HG03520 (cell line): ENCODE measurements around the gene PHYHIPL.

ENCODE experiments used
- ATAC-seq: cut with Tn5 transposase; IDR thresholded peaks from one replicate; pipeline ENCODE4 v1.9.1; 2021; ENCODE audit warnings: mild to moderate bottlenecking, moderate library complexity; ENCODE audit not compliant: unreplicated experiment

Gene PHYHIPL

GRCh38 chr10:59176241-59177030 is at the start of gene PHYHIPL:
Gene PHYHIPL (plus strand): TSS chr10:59176643. CDS start chr10:59176854, 211 bp downstream.
- ATAC-seq: no peak

- ATAC-seq: no peak
These were observed 49.5 kb upstream of the PHYHIPL start for GRCh38 chr10:59126991-59127390.

GRCh38 chr10:59127991-59128390 is 48.5 kb upstream of the PHYHIPL start:
- ATAC-seq: no peak

- ATAC-seq: no peak
These were observed 46.6 kb upstream of the PHYHIPL start for GRCh38 chr10:59129867-59130266.

GRCh38 chr10:59131666-59132065 is 44.8 kb upstream of the PHYHIPL start:
- no peak for ATAC-seq

GRCh38 chr10:59133841-59134593 is 42.4 kb upstream of the PHYHIPL start:
- no peak for ATAC-seq

- no peak for ATAC-seq
These were observed 41.7 kb upstream of the PHYHIPL start for GRCh38 chr10:59134785-59135184.

- ATAC-seq: no peak
These were observed 41.2 kb upstream of the PHYHIPL start for GRCh38 chr10:59135275-59135674.

- no peak for ATAC-seq
These were observed 38.4 kb upstream of the PHYHIPL start for GRCh38 chr10:59138052-59138451.

- no peak for ATAC-seq
These were observed 32.9 kb upstream of the PHYHIPL start for GRCh38 chr10:59143544-59143943.

- no peak for ATAC-seq
These were observed 27.7 kb upstream of the PHYHIPL start for GRCh38 chr10:59148701-59149100.

GRCh38 chr10:59155556-59155955 is 20.9 kb upstream of the PHYHIPL start:
- ATAC-seq: no peak

- ATAC-seq: no peak
These were observed 8.9 kb upstream of the PHYHIPL start for GRCh38 chr10:59167512-59167911.

- ATAC-seq: no peak
These were observed 3.9 kb upstream of the PHYHIPL start for GRCh38 chr10:59172567-59172966.

GRCh38 chr10:59173414-59173813 is 3.0 kb upstream of the PHYHIPL start:
- no peak for ATAC-seq

- no peak for ATAC-seq
These were observed 754 bp upstream of the PHYHIPL start for GRCh38 chr10:59175538-59176240.

GRCh38 chr10:59177031-59177797 is 771 bp downstream of the PHYHIPL start:
- no peak for ATAC-seq

- ATAC-seq: no peak
These were observed 1.4 kb downstream of the PHYHIPL start for GRCh38 chr10:59177836-59178235.

- no peak for ATAC-seq
These were observed 2.6 kb downstream of the PHYHIPL start for GRCh38 chr10:59179068-59179467.

- ATAC-seq: no peak
These were observed 4.3 kb downstream of the PHYHIPL start for GRCh38 chr10:59180689-59181270.
